Mammary epithelial cell (primary cell): ENCODE data around the gene KCNQ5.

Source experiments
- CTCF ChIP-seq, 2 donors: IDR thresholded peaks in 1 of 2; conservative IDR thresholded peaks in 1 of 2; 2 replicates each; pipeline ENCODE4 v1.5.1; 2011 to 2012; ENCODE audit warnings: inconsistent platforms in 2 of 2, low read length in 2 of 2, mild to moderate bottlenecking in 2 of 2, control low read depth in 1 of 2, low read depth in 1 of 2; ENCODE audit not compliant: insufficient read depth in 1 of 2; ENCODE audit errors: extremely low read depth in 1 of 2
- EZH2 ChIP-seq: IDR thresholded peaks from 2 replicates; pipeline ENCODE4 v1.6.1; 2012; ENCODE audit warnings: low read length, inconsistent platforms, borderline replicate concordance

- TF ChIP-seq CTCF (conservative IDR thresholded peaks at IDR 0.05 in 1 of 2, IDR thresholded peaks at IDR 0.05 in 1 of 2; ENCODE audit: extremely low read depth in 1 of 2, insufficient read depth in 1 of 2, low read depth in 1 of 2, low read length in 2 of 2) (no peak), EZH2 (no peak)
Observed at GRCh38 chr6:72822691-72823090, 200.8 kb downstream of the KCNQ5 start.
